SH-SY5Y (cell line): ENCODE measurements around the gene DDX59.

Experiments
- GATA2 ChIP-seq: IDR thresholded peaks from 2 replicates; pipeline ENCODE4 v1.6.1; 2011; ENCODE audit warnings: mild to moderate bottlenecking, low read depth, low read length
- GATA3 ChIP-seq: IDR thresholded peaks from 2 replicates; pipeline ENCODE4 v1.6.1; 2011; ENCODE audit warnings: low read depth, mild to moderate bottlenecking, low read length, moderate library complexity

The DDX59 gene

GRCh38 chr1:200681231-200681630 is 11.5 kb upstream of the DDX59 start:
- no peak for TF ChIP-seq GATA2
- TF ChIP-seq GATA3: no peak

DNA sequence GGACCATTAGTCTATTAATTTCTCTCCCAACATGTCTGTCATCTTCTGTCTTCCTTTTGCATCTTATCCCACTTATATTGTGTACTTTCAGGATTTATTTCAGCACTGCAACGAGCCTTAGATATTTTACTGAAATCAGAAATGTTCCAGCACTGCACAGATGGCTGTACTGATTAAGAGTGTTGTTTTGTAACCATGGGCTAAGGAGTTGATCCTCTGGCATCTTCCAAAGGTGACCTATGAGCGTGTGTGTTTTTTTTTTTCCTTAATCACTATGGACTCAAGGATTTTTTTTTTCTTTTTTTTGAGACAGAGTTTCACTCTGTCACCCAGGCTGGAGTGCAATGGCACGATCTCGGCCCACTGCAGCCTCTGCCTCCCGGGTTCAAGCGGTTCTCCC is 7.1 kb upstream of the DDX59 start:
- no peak for TF ChIP-seq GATA2
- no peak for TF ChIP-seq GATA3

- no peak for TF ChIP-seq GATA2
Measured at GRCh38 chr1:200675588-200675852, 5.8 kb upstream of the DDX59 start.

- TF ChIP-seq GATA3: no peak
- no peak for TF ChIP-seq GATA2
Measured at GRCh38 chr1:200674838-200675587, 5.3 kb upstream of the DDX59 start.

- TF ChIP-seq GATA3 (no peak), GATA2 (no peak)
Measured at GRCh38 chr1:200673952-200674823, 4.5 kb upstream of the DDX59 start.

- TF ChIP-seq GATA2 (no peak), GATA3 (no peak)
Measured at GRCh38 chr1:200671235-200671786, 1.6 kb upstream of the DDX59 start.

DNA sequence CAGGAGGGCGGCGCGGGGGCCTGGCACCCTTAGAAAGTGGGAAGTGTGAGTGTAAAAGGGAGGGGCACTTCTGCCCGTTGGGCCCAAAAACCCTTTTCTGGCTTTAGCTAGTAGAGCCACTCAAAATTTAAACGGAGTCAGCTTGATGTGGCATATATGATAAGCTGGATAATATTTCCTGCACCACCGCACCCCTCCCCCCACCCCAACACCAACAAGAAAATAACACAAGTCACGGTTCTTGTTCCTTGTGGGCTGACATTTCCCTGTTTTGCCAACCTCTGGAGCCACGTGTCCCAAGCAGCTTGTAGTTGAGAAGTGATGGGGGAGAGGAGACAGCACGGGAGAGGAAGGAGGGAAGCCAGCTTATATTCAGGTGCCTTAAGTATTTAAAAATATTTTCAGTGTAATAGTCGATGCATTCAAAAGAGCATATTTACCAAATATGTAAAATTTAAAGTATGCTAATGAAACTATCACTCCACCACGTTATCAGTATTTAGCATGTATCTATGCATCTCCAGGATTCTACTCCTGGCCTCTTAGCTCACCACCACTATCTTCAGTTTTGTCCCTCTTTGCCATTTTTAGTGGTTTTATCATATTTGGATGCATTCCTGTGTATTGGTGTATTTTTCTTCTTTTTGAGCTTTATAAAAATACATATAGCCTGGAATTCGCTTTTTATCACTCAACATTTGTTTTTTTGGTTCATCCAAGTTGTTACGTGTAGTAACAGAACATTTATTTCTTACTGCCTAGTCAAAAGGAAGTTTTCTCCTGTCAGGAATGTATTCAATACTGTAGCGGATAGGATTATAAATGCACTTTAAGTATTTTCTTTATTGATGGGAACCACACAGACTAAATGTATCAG is 773 bp upstream of the DDX59 start:
- no peak; the same call in 1 of the 2 replicates for TF ChIP-seq GATA2
- TF ChIP-seq GATA3: no peak

DNA sequence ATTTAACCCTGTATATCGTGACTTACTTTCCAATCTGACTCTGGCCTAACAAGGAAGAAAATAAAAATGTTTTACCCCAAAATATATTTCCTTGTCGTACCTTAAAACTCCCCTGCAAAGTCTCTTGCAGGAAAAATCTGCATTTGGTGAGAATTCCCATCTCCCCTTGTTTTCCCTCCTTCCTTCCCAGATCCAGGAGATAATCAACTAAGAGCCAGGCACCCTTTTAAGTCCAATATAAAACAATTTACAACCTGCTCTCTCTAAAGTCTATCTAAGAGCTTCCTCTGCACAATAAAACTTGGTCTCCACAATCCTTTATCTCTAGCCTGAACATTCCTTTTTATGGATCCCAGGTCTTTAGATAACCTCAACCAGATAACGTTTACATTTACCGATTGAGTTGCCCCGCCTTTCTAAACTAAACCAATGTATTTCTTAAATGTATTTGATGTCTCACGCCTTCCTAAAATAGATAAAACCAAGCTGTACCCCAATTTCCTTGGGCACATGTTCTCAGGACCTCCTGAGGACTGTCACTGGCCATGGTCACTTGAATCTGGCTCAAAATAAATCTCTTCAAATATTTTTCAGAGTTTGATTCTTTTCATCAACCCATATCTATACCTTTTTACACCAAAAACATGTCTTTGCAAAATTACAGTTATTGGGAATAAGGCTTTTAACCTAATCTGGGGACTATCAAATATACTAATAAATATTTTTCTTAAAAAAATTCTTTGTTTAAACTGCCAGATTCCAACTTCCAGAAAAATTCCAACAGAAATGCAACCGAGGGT is 993 bp downstream of the DDX59 start:
- TF ChIP-seq GATA3 (peak; percentile 42; the same call in 1 of the 2 replicates), GATA2 (peak; percentile 61)

- TF ChIP-seq GATA3: no peak
- TF ChIP-seq GATA2: no peak
Measured at GRCh38 chr1:200666309-200666708, 3.4 kb downstream of the DDX59 start.

- TF ChIP-seq GATA2: no peak
- TF ChIP-seq GATA3: no peak
Measured at GRCh38 chr1:200665861-200666260, 3.8 kb downstream of the DDX59 start.

GRCh38 chr1:200660719-200661118 is 9.0 kb downstream of the DDX59 start:
- TF ChIP-seq GATA3: no peak
- TF ChIP-seq GATA2: no peak

GRCh38 chr1:200659269-200659668 is 10.4 kb downstream of the DDX59 start:
- TF ChIP-seq GATA3 (no peak), GATA2 (no peak)

DNA sequence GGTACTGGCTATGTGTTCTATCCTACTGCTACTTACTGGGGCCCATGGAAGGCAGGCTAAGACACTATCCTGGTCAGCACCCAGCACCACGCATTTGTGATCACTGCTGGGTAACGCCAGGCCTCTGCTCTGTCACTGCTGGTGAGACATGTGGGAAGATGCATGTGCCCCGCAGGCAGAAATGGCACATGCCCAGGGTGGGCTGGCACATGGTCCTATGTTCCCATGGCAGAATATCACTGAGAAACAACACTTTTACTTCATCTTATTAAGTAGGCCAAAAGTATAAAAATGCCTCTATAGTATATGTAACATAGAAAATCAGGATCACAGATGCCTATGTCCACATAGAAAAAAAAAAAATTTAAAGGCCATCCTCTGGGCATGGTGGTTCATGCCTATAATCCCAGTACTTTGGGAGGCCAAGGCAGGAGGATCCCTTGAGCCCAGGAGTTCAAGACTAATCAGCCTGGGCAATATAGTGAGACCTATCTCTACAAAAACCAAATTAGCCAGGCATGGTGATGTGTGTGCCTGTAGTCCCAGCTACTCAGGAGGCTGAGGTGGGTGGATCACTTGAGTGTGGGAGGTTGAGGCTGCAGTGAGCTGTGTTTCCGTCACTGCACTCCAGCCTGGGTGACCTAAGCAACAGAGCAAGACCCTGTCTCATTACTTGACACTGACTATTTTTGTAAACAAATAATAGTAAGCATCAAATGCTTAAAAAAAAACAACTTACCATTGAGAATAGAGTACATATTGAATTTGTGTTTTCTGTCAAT is 11.5 kb downstream of the DDX59 start:
- TF ChIP-seq GATA3 (no peak), GATA2 (no peak)
